Astrocyte (in vitro differentiated cells and primary cell): ENCODE results near the gene CCDC141. TPM values are rescaled to one million over a fixed set of nuclear protein-coding genes. Genes with fewer than 3 reads are reported as not detected.
A peak's percentile ranks its signal among the peaks of the same experiment; 100 is the strongest.

Source experiments
- DNase-seq: peaks from one replicate; pipeline ENCODE4 v3.0.0-alpha.2; 2010; ENCODE audit warnings: low read depth
- FAIRE-seq: peaks from 2 replicates; lab custom pipeline; 2011; peaks lifted over from hg19 to GRCh38; lab: Jason Lieb, UNC
- H2AFZ ChIP-seq: 2 replicates; pipeline ENCODE4 v1.6.0; 2012; ENCODE audit warnings: low read depth, low read length, inconsistent platforms
- H3K27ac ChIP-seq: 2 replicates; pipeline ENCODE4 v1.5.1; 2011; ENCODE audit warnings: low read depth, low read length, inconsistent platforms
- H3K27me3 ChIP-seq: 2 replicates; pipeline ENCODE4 v1.6.0; 2011; ENCODE audit warnings: low read length, inconsistent platforms; ENCODE audit not compliant: insufficient read depth
- H3K36me3 ChIP-seq: 2 replicates; pipeline ENCODE4 v1.5.1; 2011; ENCODE audit warnings: low read length, inconsistent platforms; ENCODE audit not compliant: insufficient read depth
- H3K4me1 ChIP-seq: 2 replicates; pipeline ENCODE4 v1.5.1; 2011; ENCODE audit warnings: low read length, inconsistent platforms; ENCODE audit not compliant: insufficient read depth
- H3K4me2 ChIP-seq: 2 replicates; pipeline ENCODE4 v1.6.0; 2012; ENCODE audit warnings: low read length, inconsistent platforms
- H3K4me3 ChIP-seq: 2 replicates; pipeline ENCODE4 v1.5.1; 2011; ENCODE audit warnings: low read depth, mild to moderate bottlenecking, low read length, inconsistent platforms; ENCODE audit not compliant: insufficient read depth
- H3K79me2 ChIP-seq: 2 replicates; pipeline ENCODE4 v1.6.0; 2012; ENCODE audit warnings: mild to moderate bottlenecking, low read length, inconsistent platforms; ENCODE audit not compliant: insufficient read depth
- H3K9ac ChIP-seq: 2 replicates; pipeline ENCODE4 v1.6.0; 2012; ENCODE audit warnings: mild to moderate bottlenecking, low read length, inconsistent platforms
- H3K9me3 ChIP-seq: 2 replicates; pipeline ENCODE4 v1.5.1; 2012; ENCODE audit warnings: low read depth, mild to moderate bottlenecking, low read length, inconsistent platforms; ENCODE audit not compliant: insufficient read depth
- H4K20me1 ChIP-seq: 2 replicates; pipeline ENCODE4 v1.6.0; 2012; ENCODE audit warnings: low read length, inconsistent platforms; ENCODE audit not compliant: insufficient read depth
- H3K27ac Mint-ChIP-seq: one replicate; pipeline ENCODE4 v1.8.0; 2021; ENCODE audit warnings: mild to moderate bottlenecking, mixed read lengths; ENCODE audit not compliant: unreplicated experiment
- H3K27me3 Mint-ChIP-seq: one replicate; pipeline ENCODE4 v1.8.0; 2021; ENCODE audit warnings: low read depth, mixed read lengths; ENCODE audit not compliant: unreplicated experiment
- H3K36me3 Mint-ChIP-seq: one replicate; pipeline ENCODE4 v1.8.0; 2021; ENCODE audit warnings: low read depth, mixed read lengths; ENCODE audit not compliant: unreplicated experiment
- H3K4me1 Mint-ChIP-seq: one replicate; pipeline ENCODE4 v1.8.0; 2021; ENCODE audit warnings: low read depth, mixed read lengths; ENCODE audit not compliant: unreplicated experiment
- H3K4me3 Mint-ChIP-seq: one replicate; pipeline ENCODE4 v1.8.0; 2021; ENCODE audit warnings: mild to moderate bottlenecking, moderate library complexity, mixed read lengths; ENCODE audit not compliant: unreplicated experiment
- H3K9me3 Mint-ChIP-seq: one replicate; pipeline ENCODE4 v1.8.0; 2021; ENCODE audit warnings: mild to moderate bottlenecking, mixed read lengths; ENCODE audit not compliant: unreplicated experiment
- EZH2 ChIP-seq: IDR thresholded peaks from 2 replicates; pipeline ENCODE4 v1.6.1; 2012; ENCODE audit warnings: mild to moderate bottlenecking, low read length, inconsistent platforms; ENCODE audit not compliant: insufficient read depth
- total RNA-seq: library from RNA; stranded (reverse); gene quantifications from 2 replicates; pipeline ENCODE4 v1.2.1, GENCODE V29; 2021
- TF ChIP-seq, protein P1 (sequence below): IDR thresholded peaks from 2 replicates; pipeline ENCODE4 v1.5.1; 2011; ENCODE audit warnings: low read depth, mild to moderate bottlenecking, inconsistent platforms, low read length, moderate library complexity; ENCODE audit not compliant: insufficient read depth

CCDC141 gene
- total RNA-seq, 1 donor from 2014 or later: 0.18 TPM

- no peak for DNase-seq
- H3K36me3 Mint-ChIP-seq: no peaks in the 10 kb centered on the region
- H3K27me3 Mint-ChIP-seq: no peaks in the 10 kb centered on the region
- FAIRE-seq: no peak
- Histone ChIP-seq H3K27me3 (no peaks in the 10 kb centered on the region), H2AFZ (no peak overlapping the region), H3K9me3 (no peaks in the 10 kb centered on the region), H3K4me2 (no peak overlapping the region), H3K79me2 (no peaks in the 10 kb centered on the region), H3K27ac (no peak overlapping the region), H4K20me1 (no peaks in the 10 kb centered on the region), H3K36me3 (no peaks in the 10 kb centered on the region), H3K4me1 (no peaks in the 10 kb centered on the region), H3K4me3 (no peak overlapping the region), H3K9ac (no peak overlapping the region)
- H3K4me1 Mint-ChIP-seq: peaks cover 17% of the 10 kb centered on the region
- H3K9me3 Mint-ChIP-seq: peaks cover 4% of the 10 kb centered on the region
- H3K4me3 Mint-ChIP-seq: no peak overlapping the region
- H3K27ac Mint-ChIP-seq: peak overlapping the region; percentile 92
- TF ChIP-seq, protein P1, sequence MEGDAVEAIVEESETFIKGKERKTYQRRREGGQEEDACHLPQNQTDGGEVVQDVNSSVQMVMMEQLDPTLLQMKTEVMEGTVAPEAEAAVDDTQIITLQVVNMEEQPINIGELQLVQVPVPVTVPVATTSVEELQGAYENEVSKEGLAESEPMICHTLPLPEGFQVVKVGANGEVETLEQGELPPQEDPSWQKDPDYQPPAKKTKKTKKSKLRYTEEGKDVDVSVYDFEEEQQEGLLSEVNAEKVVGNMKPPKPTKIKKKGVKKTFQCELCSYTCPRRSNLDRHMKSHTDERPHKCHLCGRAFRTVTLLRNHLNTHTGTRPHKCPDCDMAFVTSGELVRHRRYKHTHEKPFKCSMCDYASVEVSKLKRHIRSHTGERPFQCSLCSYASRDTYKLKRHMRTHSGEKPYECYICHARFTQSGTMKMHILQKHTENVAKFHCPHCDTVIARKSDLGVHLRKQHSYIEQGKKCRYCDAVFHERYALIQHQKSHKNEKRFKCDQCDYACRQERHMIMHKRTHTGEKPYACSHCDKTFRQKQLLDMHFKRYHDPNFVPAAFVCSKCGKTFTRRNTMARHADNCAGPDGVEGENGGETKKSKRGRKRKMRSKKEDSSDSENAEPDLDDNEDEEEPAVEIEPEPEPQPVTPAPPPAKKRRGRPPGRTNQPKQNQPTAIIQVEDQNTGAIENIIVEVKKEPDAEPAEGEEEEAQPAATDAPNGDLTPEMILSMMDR: no peak
- no peak for TF ChIP-seq EZH2
Measured at GRCh38 chr2:178855151-178855550, 194.8 kb downstream of the CCDC141 start.

DNA sequence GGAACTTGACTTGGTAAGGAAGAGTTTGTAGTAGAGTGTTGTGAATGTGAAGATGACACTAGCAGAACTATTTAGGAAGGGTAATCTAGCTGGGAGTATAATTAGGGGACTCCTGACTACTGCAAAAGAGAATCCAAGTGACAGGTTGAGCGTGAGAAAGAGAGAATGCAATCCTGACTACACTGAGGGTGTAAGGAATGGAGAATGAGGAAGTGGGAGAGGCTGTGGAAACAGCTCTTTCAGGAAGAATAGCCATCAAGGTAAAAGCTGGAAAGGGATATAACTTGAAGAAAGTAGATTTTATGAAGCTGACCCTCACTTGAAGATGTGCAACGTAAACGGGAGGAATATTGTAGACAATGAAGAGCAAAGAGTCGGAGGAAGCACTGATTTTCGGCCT lies 201.6 kb downstream of the CCDC141 start:
- no peaks in the 10 kb centered on the region for H3K27me3 ChIP-seq
- H3K4me3 ChIP-seq: no peak overlapping the region
- H3K4me2 ChIP-seq: no peak overlapping the region
- H2AFZ ChIP-seq: no peak overlapping the region
- H3K79me2 ChIP-seq: no peaks in the 10 kb centered on the region
- no peak overlapping the region for H3K9ac ChIP-seq
- H3K4me1 ChIP-seq: peaks cover 13% of the 10 kb centered on the region
- no peaks in the 10 kb centered on the region for H3K9me3 ChIP-seq
- no peak overlapping the region for H3K4me3 Mint-ChIP-seq
- no peak for DNase-seq
- no peaks in the 10 kb centered on the region for H3K27me3 Mint-ChIP-seq
- no peak overlapping the region for H3K27ac Mint-ChIP-seq
- H3K36me3 ChIP-seq: no peaks in the 10 kb centered on the region
- H3K4me1 Mint-ChIP-seq: peaks cover 13% of the 10 kb centered on the region
- FAIRE-seq: no peak
- H3K36me3 Mint-ChIP-seq: peaks cover 1% of the 10 kb centered on the region
- no peak for TF ChIP-seq EZH2
- TF ChIP-seq, protein P1: no peak
- H4K20me1 ChIP-seq: no peaks in the 10 kb centered on the region
- peaks cover 5% of the 10 kb centered on the region for H3K9me3 Mint-ChIP-seq
- no peak overlapping the region for H3K27ac ChIP-seq

DNA sequence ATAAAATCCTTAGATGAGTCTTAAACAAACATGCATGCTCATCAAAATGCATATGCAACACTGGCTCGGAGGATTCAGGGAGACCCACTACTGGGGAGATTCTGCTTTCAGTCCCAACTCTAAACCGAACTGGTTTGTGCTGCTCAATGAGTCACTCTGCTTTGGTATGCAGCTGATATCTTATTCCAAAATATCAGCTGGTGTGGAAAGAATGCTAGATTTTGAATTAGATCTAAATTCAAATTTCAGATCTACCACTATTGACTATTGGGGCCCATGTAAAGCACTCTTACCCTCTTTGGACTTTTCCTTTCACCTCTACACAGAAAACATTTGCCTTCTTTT lies 203.5 kb downstream of the CCDC141 start:
- Mint-ChIP-seq H3K27me3 (no peaks in the 10 kb centered on the region), H3K4me1 (peaks cover 13% of the 10 kb centered on the region), H3K36me3 (peaks cover 1% of the 10 kb centered on the region), H3K27ac (no peak overlapping the region), H3K4me3 (no peak overlapping the region), H3K9me3 (peaks cover 3% of the 10 kb centered on the region)
- Histone ChIP-seq H3K9me3 (no peaks in the 10 kb centered on the region), H3K9ac (no peak overlapping the region), H4K20me1 (no peaks in the 10 kb centered on the region), H3K79me2 (no peaks in the 10 kb centered on the region), H3K27ac (no peak overlapping the region), H2AFZ (no peak overlapping the region), H3K36me3 (no peaks in the 10 kb centered on the region), H3K4me1 (peaks cover 13% of the 10 kb centered on the region), H3K4me2 (peak overlapping the region; percentile 21), H3K27me3 (no peaks in the 10 kb centered on the region), H3K4me3 (no peak overlapping the region)
- no peak for FAIRE-seq
- TF ChIP-seq, protein P1: no peak
- no peak for TF ChIP-seq EZH2
- DNase-seq: peak; percentile 29
